Ecto neural progenitor cell (in vitro differentiated cells): ENCODE measurements around the gene ZFR.
"Not testable (repeated sequence)": the region's sequence is repeated elsewhere in the genome, so short reads cannot be mapped to it uniquely, and the experiment has no call there.

ENCODE experiments used
- DNase-seq: peaks from one replicate; pipeline ENCODE4 v3.0.0-alpha.2; 2018; ENCODE audit warnings: low spot score

The ZFR gene

GRCh38 chr5:32450952-32451351 lies 6.4 kb upstream of the ZFR start:
- DNase-seq: no peak

GRCh38 chr5:32449262-32449661 lies 4.7 kb upstream of the ZFR start:
- DNase-seq: no peak

GRCh38 chr5:32446630-32447029 lies 2.1 kb upstream of the ZFR start:
- DNase-seq: no peak

GRCh38 chr5:32445831-32446614 lies 1.5 kb upstream of the ZFR start:
- DNase-seq: no peak

GRCh38 chr5:32445287-32445758 lies 783 bp upstream of the ZFR start:
- no peak for DNase-seq

- DNase-seq: peak; percentile 62
Observed at GRCh38 chr5:32443541-32444430, 754 bp downstream of the ZFR start.

- DNase-seq: no peak
Observed at GRCh38 chr5:32443145-32443540, 1.4 kb downstream of the ZFR start.

GRCh38 chr5:32439086-32439642 lies 5.4 kb downstream of the ZFR start:
- DNase-seq: no peak

- DNase-seq: no peak
Observed at GRCh38 chr5:32436553-32437242, 7.8 kb downstream of the ZFR start.

GRCh38 chr5:32435383-32435782 lies 9.2 kb downstream of the ZFR start:
- no peak for DNase-seq

- DNase-seq: no peak
Observed at GRCh38 chr5:32434221-32434620, 10.3 kb downstream of the ZFR start.

GRCh38 chr5:32432633-32433032 lies 11.9 kb downstream of the ZFR start:
- DNase-seq: no peak

- DNase-seq: not testable (repeated sequence)
Observed at GRCh38 chr5:32430825-32431224, 13.7 kb downstream of the ZFR start.

- no peak for DNase-seq
Observed at GRCh38 chr5:32428426-32428825, 16.1 kb downstream of the ZFR start.

GRCh38 chr5:32426440-32427151 lies 17.9 kb downstream of the ZFR start:
- DNase-seq: no peak

- DNase-seq: no peak
Observed at GRCh38 chr5:32422697-32423096, 21.8 kb downstream of the ZFR start.

GRCh38 chr5:32421075-32421474 lies 23.5 kb downstream of the ZFR start:
- no peak for DNase-seq

GRCh38 chr5:32420506-32420905 lies 24.0 kb downstream of the ZFR start:
- DNase-seq: no peak

- DNase-seq: no peak
Observed at GRCh38 chr5:32419791-32420190, 24.7 kb downstream of the ZFR start.

- no peak for DNase-seq
Observed at GRCh38 chr5:32413466-32414263, 30.9 kb downstream of the ZFR start.

- no peak for DNase-seq
Observed at GRCh38 chr5:32410630-32411029, 33.9 kb downstream of the ZFR start.
